Heart left ventricle (tissue), 16 donors: Measurements from ENCODE around the gene RPS26. TPM values are rescaled to one million over a fixed set of nuclear protein-coding genes. Genes with fewer than 3 reads are reported as not detected.
A peak's percentile ranks its signal among the peaks of the same experiment; 100 is the strongest.
"Not testable (repeated sequence)": the region's sequence is repeated elsewhere in the genome, so short reads cannot be mapped to it uniquely, and the experiment has no call there.

Source experiments
- ATAC-seq, 4 donors: fragments of 200-7000 bp; cut with Tn5 transposase; one replicate each; pipeline ENCODE4 v1.9.1; 2020 to 2022; ENCODE audit warnings: moderate library complexity in 4 of 4, mild to moderate bottlenecking in 3 of 4, moderate number of reproducible peaks in 1 of 4
- DNase-seq, 5 donors: peaks; one replicate each; pipeline ENCODE4 v3.0.0-alpha.2; 2020
- H3K27ac ChIP-seq, 12 donors: fragments of 200-600 bp; sonication (generic) in 4 of 12; one replicate each; pipeline versions ENCODE4 v1.5.0 to v1.8.0; 2016 to 2022; ENCODE audit warnings: mild to moderate bottlenecking in 2 of 12
- H3K27me3 ChIP-seq, 9 donors: fragments of 200-600 bp; sonication (generic) in 2 of 9; one replicate each; pipeline versions ENCODE4 v1.5.1 to v1.8.0; 2016 to 2022; ENCODE audit warnings: mild to moderate bottlenecking in 3 of 9
- H3K36me3 ChIP-seq, 9 donors: fragments of 200-600 bp; sonication (generic) in 2 of 9; one replicate each; pipeline versions ENCODE4 v1.5.0 to v1.8.0; 2018 to 2022; ENCODE audit warnings: mild to moderate bottlenecking in 2 of 9
- H3K4me1 ChIP-seq, 12 donors: fragments of 200-600 bp; sonication (generic) in 4 of 12; one replicate each; pipeline versions ENCODE4 v1.5.0 to v1.8.0; 2016 to 2022; ENCODE audit warnings: mild to moderate bottlenecking in 3 of 12
- H3K4me3 ChIP-seq, 12 donors: fragments of 200-600 bp; sonication (generic) in 4 of 12; one replicate each; pipeline versions ENCODE4 v1.5.0 to v1.8.0; 2017 to 2022; ENCODE audit warnings: mild to moderate bottlenecking in 9 of 12, moderate library complexity in 4 of 12
- H3K9me3 ChIP-seq, 12 donors: fragments of 200-600 bp; sonication (generic) in 4 of 12; one replicate each; pipeline versions ENCODE4 v1.5.0 to v1.8.0; 2016 to 2022; ENCODE audit warnings: mild to moderate bottlenecking in 1 of 12
- CTCF ChIP-seq, 12 donors: fragments of 200-600 bp; sonication (generic) in 4 of 12; IDR thresholded peaks; one replicate each; pipeline versions ENCODE4 v1.5.0 to v1.8.0; 2018 to 2022; ENCODE audit warnings: antibody characterized with exemption in 12 of 12, mild to moderate bottlenecking in 5 of 12
- POLR2A ChIP-seq, 2 donors: fragments of 450-650 bp; IDR thresholded peaks; one replicate each; pipeline ENCODE4 v1.6.1; 2017; ENCODE audit warnings: antibody characterized with exemption in 2 of 2, mild to moderate bottlenecking in 2 of 2, moderate library complexity in 2 of 2
- WGBS, 4 donors: extraction: QIAGEN DNeasy Blood & Tissue Kit in 2 of 4; methylation state at CpG; one replicate each; pipeline versions ENCODE4 v1.1.5 to v1.1.7; 2013 to 2018; 5-methylcytosine and 5-hydroxymethylcytosine counted together
- intact Hi-C, 10 donors: fragments of 100-400 bp; cut with DNase I; formaldehyde crosslinking; loops; one replicate each; pipeline versions ENCODE4 v1.11.1 to v1.14.2; 2022
- polyA plus RNA-seq, 2 donors: library from polyadenylated mRNA; stranded (reverse); fragments of 200-250 nt; gene quantifications; one replicate each; pipeline ENCODE4 v1.2.3, GENCODE V29; 2013
- total RNA-seq, 9 donors: library from RNA; depleted of rRNA in 2 of 9; stranded (reverse); fragments of >200 nt in 2 of 9; fragmentation: NEBNext Ultra II Directional in 3 of 9; extraction: Animal tissue kit (Norgen Biotek cat#: 25700) in 3 of 9; gene quantifications; one replicate each; pipeline versions ENCODE4 v1.1.0 to v1.2.4, GENCODE V29; 2016 to 2023
- donor health status: ischemic (EF 13 %, LVEDD 7.1; RV severe dilation, severe dysfunction).
- donor health status: healthy with polysubstance abuse.
- donor health status: DM: no; HTN: yes; CAD: no.
- donor health status: DM: no; HTN: no; CAD: no.
- donor health status: ischemic (EF 25% LVEDD 6.9; RV normal size, moderate dysfunction).
- donor health status: ischemic (EF 25% LVEDD 5.7; RV mildly dilated, moderate dysfunction).
- donor health status: healthy.
- donor health status: DM: yes; HTN: yes; CAD: no.
- donor health status: ischemic (EF 35%, LVEDD 5.7; RV mildly dilated, moderate dysfunction).
- donor health status: nonischemic (EF 11% LVEDD 7.7; RV severe dilation, severe dysfunction).
- donor health status: DM: yes; HTN: yes; CAD: no.
- donor health status: PGD.
- donor health status: ischemic (EF 29% LVEDD 5.4; RV normal size, mild dysfunction).
- donor health status: nonischemic (EF 23%, LVEDD 6.1; RV moderate dilation, normal function).

RPS26 gene
- total and polyA plus RNA-seq, 11 donors = 11.7 to 1,433 (median 27.7) TPM

- peak in 2 of 4 donors; percentile 44 to 57 for ATAC-seq
- DNase-seq = peak in 2 of 5 donors; percentile 44 to 47
- H3K4me1 ChIP-seq = peaks cover 0 to 21% (median 11%) of the 10 kb centered on the region in 12 donors
- intact Hi-C loops = loop anchor here in 8 of 10 donors (2.0 to 10.0 kb wide), 4 partner anchors 45 to 121 kb away; partner anchors contain the start of genes RPS26 (in 8 of the 8), RPL41 (in 2 of the 8) and ZC3H10 (in 2 of the 8)
- WGBS, 4 donors = 27 to 32% (median 31%) methylated on average over 14 of the region's 14 CpGs
- H3K4me3 ChIP-seq = peak overlapping the region; percentile 27 to 82 (median 68)
- no peaks in the 10 kb centered on the region for H3K9me3 ChIP-seq
- TF ChIP-seq POLR2A (IDR thresholded peaks at IDR 0.05) (no peak), CTCF (IDR thresholded peaks at IDR 0.05) (peak; percentile 78 to 88 (median 84))
- peak overlapping the region; percentile 63 to 94 (median 87) for H3K27ac ChIP-seq
- H3K36me3 ChIP-seq = peaks cover 0 to 53% (median 44%) of the 10 kb centered on the region in 9 donors
- no peaks in the 10 kb centered on the region for H3K27me3 ChIP-seq
These were observed 45.5 kb upstream of the RPS26 start for GRCh38 chr12:55996201-55996714.

- ATAC-seq = peak; percentile 99 to 100 (median 100)
These were observed 44.8 kb upstream of the RPS26 start, which contains the start of gene SUOX for GRCh38 chr12:55996715-55997534. Gene SUOX, plus strand, starts transcription at chr12:55997276. Its CDS starts 4,946 bp downstream, at chr12:56002222.

GRCh38 chr12:55997535-55997859 is 44.2 kb upstream of the RPS26 start:
- intact Hi-C loops = loop anchor here in 9 of 10 donors (1.0 to 10.0 kb wide), 5 partner anchors 43 to 120 kb away; partner anchors contain the start of genes RPS26 (in 9 of the 9), RPL41 (in 2 of the 9) and ZC3H10 (in 2 of the 9)
- Histone ChIP-seq H3K36me3 (peaks cover 0 to 48% (median 40%) of the 10 kb centered on the region in 9 donors), H3K4me3 (peak overlapping the region; percentile 27 to 82 (median 68)), H3K4me1 (peaks cover 0 to 21% (median 11%) of the 10 kb centered on the region in 12 donors), H3K9me3 (no peaks in the 10 kb centered on the region), H3K27me3 (no peaks in the 10 kb centered on the region), H3K27ac (peak overlapping the region; percentile 63 to 94 (median 87))
- DNase-seq (no peak), ATAC-seq (peak in 2 of 4 donors; percentile 3 to 4)
- TF ChIP-seq POLR2A (IDR thresholded peaks at IDR 0.05) (no peak), CTCF (IDR thresholded peaks at IDR 0.05) (no peak)
- WGBS, 4 donors = 0 to 6% (median 3%) methylated on average over 2 to 5 of the region's 5 CpGs

More at GRCh38 chr12:55996715-55997534, 44.8 kb upstream of the RPS26 start, which contains the start of gene SUOX:
- Histone ChIP-seq H3K27ac (peak within 1 kb of the TSS; percentile 63 to 94 (median 87)), H3K27me3 (no peaks in the 10 kb centered on the region), H3K9me3 (no peaks in the 10 kb centered on the region), H3K4me1 (peaks cover 0 to 21% (median 11%) of the 10 kb centered on the region in 12 donors), H3K4me3 (peak within 1 kb of the TSS; percentile 27 to 82 (median 68)), H3K36me3 (peaks cover 0 to 48% (median 40%) of the 10 kb centered on the region in 9 donors)
- TF ChIP-seq CTCF (IDR thresholded peaks at IDR 0.05) = no peak
- TF ChIP-seq POLR2A (IDR thresholded peaks at IDR 0.05) = peak in 1 of 2 donors; percentile 64
- intact Hi-C loops = loop anchor here in 9 of 10 donors (1.0 to 10.0 kb wide), 5 partner anchors 44 to 120 kb away; partner anchors contain the start of genes RPS26 (in 9 of the 9), RPL41 (in 2 of the 9) and ZC3H10 (in 2 of the 9)
- peak; percentile 97 to 98 (median 97) for DNase-seq
- 1% methylated on average over 20 to 27 of the region's 27 CpGs for WGBS, 4 donors

GRCh38 chr12:55999522-55999921 is 42.2 kb upstream of the RPS26 start:
- WGBS, 4 donors = 65 to 74% (median 71%) methylated on average over 5 to 6 of the region's 6 CpGs
- not testable (repeated sequence) for DNase-seq, ATAC-seq, H3K27me3 ChIP-seq, H3K4me3 ChIP-seq, H3K27ac ChIP-seq, H3K9me3 ChIP-seq
- Histone ChIP-seq H3K4me1 (peaks cover 0 to 21% (median 11%) of the 10 kb centered on the region in 12 donors), H3K36me3 (peaks cover 0 to 46% (median 34%) of the 10 kb centered on the region in 9 donors)
- intact Hi-C loops = loop anchor here in 5 of 10 donors (5.0 to 10.0 kb wide), 3 partner anchors 43 to 118 kb away; partner anchors contain the start of genes RPS26 (in 3 of the 5), RPL41 (in 2 of the 5) and ZC3H10 (in 2 of the 5)

- ATAC-seq, H3K27ac ChIP-seq, H3K4me3 ChIP-seq, H3K27me3 ChIP-seq, DNase-seq, H3K9me3 ChIP-seq: not testable (repeated sequence)
- intact Hi-C loops = loop anchor here in 6 of 10 donors (5.0 to 10.0 kb wide), 4 partner anchors 42 to 117 kb away; partner anchors contain the start of genes RPS26 (in 3 of the 6), RPL41 (in 2 of the 6), ZC3H10 (in 2 of the 6) and PA2G4 (in 1 of the 6)
- peaks cover 0 to 21% (median 11%) of the 10 kb centered on the region in 12 donors for H3K4me1 ChIP-seq
- peaks cover 0 to 41% (median 33%) of the 10 kb centered on the region in 9 donors for H3K36me3 ChIP-seq
- 96 to 97% (median 96%) methylated on average over 22 to 33 of the region's 33 CpGs for WGBS, 4 donors
These were observed 41.6 kb upstream of the RPS26 start for GRCh38 chr12:55999999-56000540.
